Stimulated activated naive B cell treated with anti-CD40 and anti-IgM and Interleukin-4, amounts not matched to agents 10 μg/mL and 1 μg/mL and 100 μg/mL, for 72 hours (primary cell): ENCODE data around the gene MMP24.
"Not testable (repeated sequence)": the region's sequence is repeated elsewhere in the genome, so short reads cannot be mapped to it uniquely, and the experiment has no call there.

ENCODE experiments used
- ATAC-seq, 2 donors: fragments of 150-1000 bp; cut with Tn5 transposase; replicated peaks; 2 replicates each; pipeline ENCODE4 v1.10.0; 2021; ENCODE audit warnings: moderate library complexity in 1 of 2
- DNase-seq: peaks from one replicate; pipeline ENCODE4 v3.0.0; 2021
- H3K27ac Mint-ChIP-seq: one replicate; pipeline ENCODE4 v1.8.0; 2022; ENCODE audit warnings: mild to moderate bottlenecking, mixed read lengths
- H3K27me3 Mint-ChIP-seq, 2 donors: one replicate each; pipeline ENCODE4 v1.8.0; 2022; ENCODE audit warnings: mixed read lengths in 2 of 2
- H3K36me3 Mint-ChIP-seq, 2 donors: one replicate each; pipeline ENCODE4 v1.8.0; 2022; ENCODE audit warnings: mixed read lengths in 2 of 2, mild to moderate bottlenecking in 1 of 2
- H3K4me1 Mint-ChIP-seq, 2 donors: one replicate each; pipeline ENCODE4 v1.8.0; 2022; ENCODE audit warnings: mixed read lengths in 2 of 2, mild to moderate bottlenecking in 1 of 2
- H3K4me3 Mint-ChIP-seq, 2 donors: one replicate each; pipeline ENCODE4 v1.8.0; 2022; ENCODE audit warnings: mild to moderate bottlenecking in 2 of 2, mixed read lengths in 2 of 2, moderate library complexity in 1 of 2
- H3K9me3 Mint-ChIP-seq, 2 donors: one replicate each; pipeline ENCODE4 v1.8.0; 2022; ENCODE audit warnings: mixed read lengths in 2 of 2, mild to moderate bottlenecking in 1 of 2

The MMP24 gene

DNA sequence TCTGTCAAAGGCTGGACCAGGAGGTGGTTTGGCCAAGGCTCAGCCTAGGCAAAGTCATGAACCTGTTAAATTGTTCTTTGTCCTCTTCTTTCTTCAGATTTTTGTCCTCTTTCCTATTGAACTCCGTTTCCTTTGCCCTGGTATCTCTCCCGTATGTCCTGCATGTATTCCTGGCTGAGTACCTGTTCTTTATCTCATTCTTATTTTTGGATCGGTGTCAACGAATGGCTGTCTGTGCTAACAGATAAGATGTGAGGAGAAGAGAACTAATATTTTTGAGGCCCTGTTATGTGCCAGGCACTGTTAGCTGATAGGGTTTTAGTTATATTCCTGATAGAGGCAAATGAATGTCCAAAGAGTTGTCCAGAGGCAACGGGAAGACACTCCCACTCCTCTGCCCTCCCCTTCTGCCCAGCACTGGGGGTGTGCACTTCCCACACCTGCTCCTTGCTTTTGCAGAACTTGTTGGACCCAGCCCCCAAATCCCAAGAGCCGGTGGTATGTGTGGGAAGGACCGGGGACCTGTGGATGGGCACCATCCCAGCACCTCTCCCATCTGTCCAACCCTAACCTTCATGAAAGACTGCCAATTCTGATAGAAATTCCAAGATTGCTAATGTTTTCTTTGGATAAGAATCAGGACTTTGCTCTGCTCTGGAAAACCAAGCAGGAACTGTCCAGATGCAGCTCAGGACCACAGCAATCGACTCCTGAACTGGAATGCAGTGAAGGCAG, 30.9 kb downstream of the MMP24 start:
- Mint-ChIP-seq H3K27ac (no peak overlapping the region), H3K4me1 (peaks cover 2% of the 10 kb centered on the region in 2 donors)

DNA sequence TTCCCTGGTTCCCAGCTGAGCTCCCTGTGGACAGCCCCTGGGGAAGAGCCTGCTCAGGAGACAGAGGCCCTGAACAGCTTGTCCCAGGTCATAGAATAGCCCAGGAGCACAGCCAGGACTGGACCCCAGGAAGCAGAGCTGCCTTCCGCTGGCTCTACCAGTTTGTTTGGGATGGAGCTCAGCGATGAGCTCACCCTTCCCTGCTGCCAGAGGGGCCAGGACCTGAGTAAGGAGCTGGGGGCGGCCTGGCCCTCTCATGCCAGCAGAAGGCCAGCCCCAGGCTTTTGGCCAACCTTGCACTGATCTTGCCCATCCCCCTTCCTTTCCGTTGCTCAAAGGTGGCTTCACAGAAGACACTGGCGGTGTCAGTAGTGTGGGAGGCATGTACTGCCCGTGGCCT, 33.9 kb downstream of the MMP24 start:
- Mint-ChIP-seq H3K4me1 (peaks cover 0 to 3% of the 10 kb centered on the region in 2 donors), H3K4me3 (no peak overlapping the region), H3K27ac (no peak overlapping the region), H3K27me3 (no peaks in the 10 kb centered on the region), H3K9me3 (no peaks in the 10 kb centered on the region), H3K36me3 (peaks cover 17 to 18% of the 10 kb centered on the region in 2 donors)
- ATAC-seq = no peak
- DNase-seq = no peak

More for the DNA sequence above, 30.9 kb downstream of the MMP24 start:
- DNase-seq = no peak
- H3K36me3 Mint-ChIP-seq = peaks cover 15 to 16% of the 10 kb centered on the region in 2 donors
- no peak for ATAC-seq
- no peak overlapping the region for H3K4me3 Mint-ChIP-seq
- no peaks in the 10 kb centered on the region for H3K9me3 Mint-ChIP-seq
- H3K27me3 Mint-ChIP-seq = no peaks in the 10 kb centered on the region

- not testable (repeated sequence) for H3K9me3 Mint-ChIP-seq, DNase-seq, H3K4me3 Mint-ChIP-seq, H3K4me1 Mint-ChIP-seq, H3K27me3 Mint-ChIP-seq, ATAC-seq, H3K27ac Mint-ChIP-seq
- H3K36me3 Mint-ChIP-seq = peaks cover 20 to 24% of the 10 kb centered on the region in 2 donors
Measured at GRCh38 chr20:35262321-35262720, 35.8 kb downstream of the MMP24 start.

DNA sequence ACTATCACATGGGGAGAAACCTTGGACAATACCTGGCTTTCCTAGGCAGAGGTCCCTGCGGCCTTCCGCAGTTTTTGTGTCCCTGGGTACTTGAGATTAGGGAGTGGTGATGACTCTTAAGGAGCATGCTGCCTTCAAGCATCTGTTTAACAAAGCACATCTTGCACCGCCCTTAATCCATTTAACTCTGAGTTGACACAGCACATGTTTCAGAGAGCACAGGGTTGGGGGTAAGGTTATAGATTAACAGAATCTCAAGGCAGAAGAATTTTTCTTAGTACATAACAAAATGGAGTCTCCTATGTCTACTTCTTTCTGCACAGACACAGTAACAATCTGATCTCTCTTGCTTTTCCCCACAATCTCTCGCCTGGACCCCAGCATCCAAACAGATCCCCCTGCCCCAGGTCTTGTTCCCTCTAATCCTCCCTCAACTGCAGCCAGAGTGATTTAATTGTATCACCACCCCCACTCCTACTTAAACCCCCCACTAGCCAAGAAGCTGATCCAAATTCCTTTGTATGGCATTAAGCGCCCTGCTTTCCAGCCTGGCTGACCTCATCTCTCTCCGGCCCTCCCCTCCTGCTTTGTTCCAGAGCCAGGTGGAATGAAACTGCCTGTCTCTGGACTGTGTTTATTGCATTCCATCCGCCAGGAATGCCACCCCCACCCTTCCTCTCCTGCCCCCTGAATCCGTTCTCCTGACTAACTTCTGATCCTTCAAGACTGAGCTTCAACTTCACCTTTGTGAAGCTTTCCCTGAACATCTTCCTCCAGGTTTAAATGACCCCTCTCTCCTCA, 36.4 kb downstream of the MMP24 start:
- ATAC-seq, H3K9me3 Mint-ChIP-seq, DNase-seq, H3K4me3 Mint-ChIP-seq, H3K27me3 Mint-ChIP-seq, H3K4me1 Mint-ChIP-seq: not testable (repeated sequence)
- Mint-ChIP-seq H3K36me3 (peaks cover 24 to 30% of the 10 kb centered on the region in 2 donors), H3K27ac (peak overlapping the region; percentile 75)

GRCh38 chr20:35263532-35264341, 37.2 kb downstream of the MMP24 start:
- DNase-seq (no peak), ATAC-seq (no peak)
- peak overlapping the region; percentile 75 for H3K27ac Mint-ChIP-seq
- H3K4me3 Mint-ChIP-seq = no peak overlapping the region
- no peaks in the 10 kb centered on the region for H3K27me3 Mint-ChIP-seq
- peaks cover 10 to 13% of the 10 kb centered on the region in 2 donors for H3K4me1 Mint-ChIP-seq
- no peaks in the 10 kb centered on the region for H3K9me3 Mint-ChIP-seq
- peaks cover 25 to 30% of the 10 kb centered on the region in 2 donors for H3K36me3 Mint-ChIP-seq

GRCh38 chr20:35264755-35265154, 38.3 kb downstream of the MMP24 start:
- no peak for ATAC-seq
- peaks cover 14 to 21% of the 10 kb centered on the region in 2 donors for H3K4me1 Mint-ChIP-seq
- H3K36me3 Mint-ChIP-seq = peaks cover 25 to 36% of the 10 kb centered on the region in 2 donors

DNA sequence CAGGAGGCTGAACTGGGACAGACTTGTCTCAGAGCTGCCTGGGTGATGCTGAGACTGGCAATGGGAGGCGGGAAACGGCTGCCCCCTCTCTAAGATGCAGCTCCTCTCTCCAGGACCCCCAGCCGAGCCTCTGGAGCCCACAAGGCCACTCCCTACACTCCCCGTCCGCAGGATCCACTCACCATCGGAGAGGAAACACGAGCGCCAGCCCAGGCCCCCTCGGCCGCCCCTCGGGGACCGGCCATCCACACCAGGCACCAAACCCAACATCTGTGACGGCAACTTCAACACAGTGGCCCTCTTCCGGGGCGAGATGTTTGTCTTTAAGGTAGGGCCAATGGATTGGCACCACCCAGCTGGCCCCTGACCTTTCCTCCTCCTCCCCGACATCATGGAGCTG, 40.6 kb downstream of the MMP24 start:
- Mint-ChIP-seq H3K4me1 (peaks cover 14 to 21% of the 10 kb centered on the region in 2 donors), H3K4me3 (no peak overlapping the region), H3K36me3 (peaks cover 34 to 48% of the 10 kb centered on the region in 2 donors), H3K27me3 (no peaks in the 10 kb centered on the region), H3K27ac (no peak overlapping the region), H3K9me3 (no peaks in the 10 kb centered on the region)
- ATAC-seq = no peak
- no peak for DNase-seq

More at GRCh38 chr20:35264755-35265154, 38.3 kb downstream of the MMP24 start:
- H3K9me3 Mint-ChIP-seq = no peaks in the 10 kb centered on the region
- H3K4me3 Mint-ChIP-seq = no peak overlapping the region
- H3K27ac Mint-ChIP-seq = peak overlapping the region; percentile 75
- H3K27me3 Mint-ChIP-seq = no peaks in the 10 kb centered on the region
- DNase-seq = no peak

DNA sequence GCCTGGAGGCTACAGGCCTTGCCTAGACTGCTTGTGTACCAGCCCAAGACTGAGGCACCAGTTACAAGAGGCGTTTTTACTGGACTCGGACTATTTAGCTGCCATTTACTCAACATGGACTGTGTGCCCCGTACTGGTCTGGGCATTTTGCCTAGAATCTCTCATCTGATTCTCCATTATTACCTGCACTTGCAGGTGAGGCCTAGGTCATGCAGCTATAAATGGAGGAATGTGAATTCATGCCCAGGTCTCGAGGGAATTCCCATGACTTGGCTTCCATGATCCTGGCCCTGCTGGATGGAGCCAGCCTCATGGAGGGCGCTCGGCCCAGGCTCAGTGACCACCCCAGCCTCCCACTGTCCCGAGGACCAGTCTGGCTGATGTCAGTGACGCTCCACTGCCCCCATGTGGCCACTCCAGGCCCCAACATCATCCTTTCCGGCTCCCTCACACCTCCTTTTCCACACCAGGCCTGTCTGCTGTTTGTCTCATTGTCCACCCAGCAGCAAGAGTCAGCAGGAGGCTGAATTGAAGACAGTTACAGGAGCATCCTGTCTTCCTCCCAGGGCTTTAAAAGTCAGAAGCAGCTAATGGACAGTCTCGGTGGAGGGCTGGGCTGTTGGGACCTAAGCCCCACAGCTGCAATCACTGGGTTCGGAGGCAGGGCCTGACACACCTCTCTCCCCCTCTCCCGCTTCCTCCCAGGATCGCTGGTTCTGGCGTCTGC, 42.7 kb downstream of the MMP24 start:
- Mint-ChIP-seq H3K36me3 (peaks cover 39 to 50% of the 10 kb centered on the region in 2 donors), H3K27me3 (no peaks in the 10 kb centered on the region), H3K4me3 (no peak overlapping the region), H3K9me3 (no peaks in the 10 kb centered on the region), H3K4me1 (peaks cover 12 to 35% of the 10 kb centered on the region in 2 donors), H3K27ac (peak overlapping the region; percentile 25)
- ATAC-seq (peak; percentile 78 to 80), DNase-seq (no peak)

DNA sequence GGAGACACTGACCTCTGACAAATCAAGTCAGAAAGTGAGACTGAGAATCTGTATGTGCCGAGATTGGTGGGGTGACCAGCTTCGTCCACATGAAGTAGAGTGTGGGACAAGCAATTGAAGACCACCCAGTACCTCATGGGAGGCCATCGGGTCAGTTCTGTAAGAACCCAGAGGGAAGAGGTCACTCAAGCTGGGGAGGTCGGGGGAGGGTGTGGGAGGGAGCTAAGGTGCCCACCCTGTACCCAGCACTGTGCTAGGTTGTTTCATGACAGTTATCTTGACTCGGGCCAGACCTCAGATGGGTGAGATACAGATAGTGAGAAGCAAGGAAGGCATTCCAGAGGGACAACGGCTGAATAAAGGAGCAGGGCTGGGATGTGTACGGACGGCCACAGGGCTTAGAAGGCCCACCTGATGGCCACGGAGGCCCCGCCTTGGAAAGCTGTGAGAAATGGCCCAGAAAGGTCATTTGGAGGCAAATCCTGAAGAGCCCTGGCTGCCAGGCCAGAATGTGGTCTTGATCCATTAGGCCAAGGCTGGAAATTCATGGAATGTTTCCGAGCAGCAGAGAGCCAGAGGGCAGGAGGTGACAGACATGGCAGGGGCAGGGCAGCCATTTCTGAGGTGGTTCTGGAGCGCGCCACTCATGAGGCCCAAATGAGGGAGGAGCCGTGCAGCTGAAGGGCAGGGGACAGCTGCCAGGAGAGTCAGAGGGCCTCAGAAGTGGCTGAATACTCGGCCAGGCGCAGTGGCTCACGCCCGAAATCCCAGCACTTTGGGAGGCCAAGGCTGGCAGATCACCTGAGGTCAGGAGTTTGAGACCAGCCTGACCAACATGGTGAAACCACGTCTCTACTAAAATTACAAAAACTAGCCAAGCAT, 43.8 kb downstream of the MMP24 start:
- Mint-ChIP-seq H3K27ac (no peak overlapping the region), H3K4me1 (peaks cover 11 to 36% of the 10 kb centered on the region in 2 donors), H3K27me3 (no peaks in the 10 kb centered on the region), H3K36me3 (peaks cover 35 to 50% of the 10 kb centered on the region in 2 donors), H3K9me3 (no peaks in the 10 kb centered on the region), H3K4me3 (no peak overlapping the region)
- DNase-seq (no peak), ATAC-seq (no peak)

DNA sequence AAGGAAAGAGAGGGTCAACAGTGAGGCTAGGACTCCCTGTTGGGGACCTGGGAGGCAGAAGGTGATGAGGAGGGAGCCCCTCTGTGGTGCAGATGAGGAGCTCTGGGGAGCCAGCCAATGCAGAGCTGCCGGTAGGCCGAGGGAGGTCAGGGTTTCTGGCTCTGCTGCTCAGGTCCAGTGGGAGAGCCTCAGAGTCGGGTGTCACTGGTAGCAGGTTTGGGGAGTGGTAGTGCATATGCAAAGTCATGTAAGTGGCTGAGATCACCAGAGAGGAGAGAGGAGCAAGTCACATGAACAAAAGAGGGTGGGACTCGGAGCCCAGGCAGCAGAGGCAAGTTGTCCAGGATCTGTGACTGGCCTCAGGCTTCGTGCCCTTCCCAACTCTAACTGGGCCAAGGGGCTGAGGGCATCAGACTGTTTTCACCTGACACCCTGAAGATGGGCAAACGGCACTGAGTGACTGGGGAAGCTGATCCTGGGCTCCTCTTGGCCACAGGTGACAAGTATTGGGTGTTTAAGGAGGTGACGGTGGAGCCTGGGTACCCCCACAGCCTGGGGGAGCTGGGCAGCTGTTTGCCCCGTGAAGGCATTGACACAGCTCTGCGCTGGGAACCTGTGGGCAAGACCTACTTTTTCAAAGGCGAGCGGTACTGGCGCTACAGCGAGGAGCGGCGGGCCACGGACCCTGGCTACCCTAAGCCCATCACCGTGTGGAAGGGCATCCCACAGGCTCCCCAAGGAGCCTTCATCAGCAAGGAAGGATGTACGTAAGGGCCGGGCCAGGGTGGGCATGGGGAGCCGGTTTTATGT, 44.8 kb downstream of the MMP24 start:
- peaks cover 35 to 52% of the 10 kb centered on the region in 2 donors for H3K36me3 Mint-ChIP-seq
- H3K4me1 Mint-ChIP-seq = peaks cover 15 to 39% of the 10 kb centered on the region in 2 donors
- peak overlapping the region; percentile 48 for H3K27ac Mint-ChIP-seq
- no peak for ATAC-seq
- no peaks in the 10 kb centered on the region for H3K27me3 Mint-ChIP-seq
- no peak overlapping the region for H3K4me3 Mint-ChIP-seq
- no peak for DNase-seq
- no peaks in the 10 kb centered on the region for H3K9me3 Mint-ChIP-seq

DNA sequence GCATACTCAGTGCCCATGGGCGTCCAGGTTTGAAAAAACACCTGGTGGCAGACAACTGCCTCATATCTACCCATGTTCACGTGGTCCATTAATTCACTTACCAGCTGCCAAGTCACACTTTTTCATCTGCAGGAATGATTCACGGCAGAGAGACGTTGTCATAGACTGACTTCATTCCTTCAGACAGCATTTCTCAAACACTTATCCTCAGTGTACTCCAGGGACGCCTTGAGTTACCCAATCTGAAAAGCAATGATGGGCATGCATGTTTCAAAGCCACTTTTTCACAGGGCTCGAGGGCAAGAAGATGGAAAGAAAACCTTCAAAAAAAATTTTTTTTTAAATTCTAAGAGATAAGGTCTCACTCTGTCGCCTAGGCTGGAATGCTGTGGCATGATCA, 45.4 kb downstream of the MMP24 start:
- no peak for DNase-seq
- peaks cover 32 to 46% of the 10 kb centered on the region in 2 donors for H3K36me3 Mint-ChIP-seq
- H3K9me3 Mint-ChIP-seq = no peaks in the 10 kb centered on the region
- no peak overlapping the region for H3K4me3 Mint-ChIP-seq
- no peak for ATAC-seq
- peaks cover 17 to 44% of the 10 kb centered on the region in 2 donors for H3K4me1 Mint-ChIP-seq
- no peak overlapping the region for H3K27ac Mint-ChIP-seq
- H3K27me3 Mint-ChIP-seq = no peaks in the 10 kb centered on the region

- Mint-ChIP-seq H3K9me3 (no peaks in the 10 kb centered on the region), H3K36me3 (peaks cover 34 to 52% of the 10 kb centered on the region in 2 donors), H3K4me3 (no peak overlapping the region), H3K27me3 (no peaks in the 10 kb centered on the region), H3K4me1 (peaks cover 16 to 39% of the 10 kb centered on the region in 2 donors), H3K27ac (peak overlapping the region; percentile 31)
- ATAC-seq (no peak), DNase-seq (no peak)
Measured at GRCh38 chr20:35273449-35274171, 47.1 kb downstream of the MMP24 start.
